ENCODE results near the gene TIGD7.
"Not testable (repeated sequence)": the region's sequence is repeated elsewhere in the genome, so short reads cannot be mapped to it uniquely, and the experiment has no call there.

TIGD7 gene

GRCh38 chr16:3282103-3282729, 23.0 kb downstream of the TIGD7 start:
- FAIRE-seq = no peak

GRCh38 chr16:3281222-3281820, 23.9 kb downstream of the TIGD7 start:
- no peak for FAIRE-seq

DNA sequence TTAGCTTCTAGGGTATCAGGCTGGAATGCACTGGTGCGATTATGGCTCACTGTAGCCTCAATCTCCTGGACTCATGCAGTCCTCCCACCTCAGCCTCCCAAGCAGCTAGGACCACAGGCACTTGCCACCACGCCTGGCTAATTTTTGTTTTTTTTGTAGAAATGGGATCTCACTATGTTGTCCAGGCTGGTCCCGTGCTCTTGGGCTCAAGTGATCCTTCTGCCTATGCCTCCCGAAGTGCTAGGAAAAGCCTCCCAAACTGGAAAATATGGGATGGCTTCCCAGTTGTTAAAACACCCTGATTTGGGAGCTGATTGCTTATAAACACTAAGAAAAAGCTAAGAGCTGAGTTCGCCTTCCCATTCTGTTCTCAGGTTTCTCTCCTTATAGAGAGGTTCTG, 28.6 kb downstream of the TIGD7 start:
- no peak for FAIRE-seq

GRCh38 chr16:3274947-3275346, 30.3 kb downstream of the TIGD7 start:
- FAIRE-seq = no peak

- no peak for FAIRE-seq
Measured at GRCh38 chr16:3274490-3274889, 30.7 kb downstream of the TIGD7 start.

DNA sequence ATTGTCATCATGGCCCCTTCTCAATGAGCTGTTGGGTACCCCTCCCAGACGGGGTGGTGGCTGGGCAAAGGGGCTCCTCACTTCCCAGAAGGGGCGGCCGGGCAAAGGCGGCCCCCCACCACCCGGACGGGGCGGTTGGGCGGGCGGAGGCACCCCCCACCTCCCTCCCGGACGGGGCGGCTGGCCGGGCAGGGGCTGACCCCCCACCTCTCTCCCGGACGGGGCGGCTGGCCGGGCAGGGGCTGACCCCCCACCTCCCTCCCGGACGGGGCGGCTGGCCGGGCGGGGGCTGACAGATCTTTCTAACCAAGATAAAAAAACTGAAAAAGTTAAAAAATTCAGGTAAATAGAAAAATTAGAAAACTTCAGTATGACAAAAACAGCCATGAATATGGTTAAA, 33.9 kb downstream of the TIGD7 start:
- not testable (repeated sequence) for FAIRE-seq

GRCh38 chr16:3270718-3271117, 34.5 kb downstream of the TIGD7 start:
- FAIRE-seq = not testable (repeated sequence)

DNA sequence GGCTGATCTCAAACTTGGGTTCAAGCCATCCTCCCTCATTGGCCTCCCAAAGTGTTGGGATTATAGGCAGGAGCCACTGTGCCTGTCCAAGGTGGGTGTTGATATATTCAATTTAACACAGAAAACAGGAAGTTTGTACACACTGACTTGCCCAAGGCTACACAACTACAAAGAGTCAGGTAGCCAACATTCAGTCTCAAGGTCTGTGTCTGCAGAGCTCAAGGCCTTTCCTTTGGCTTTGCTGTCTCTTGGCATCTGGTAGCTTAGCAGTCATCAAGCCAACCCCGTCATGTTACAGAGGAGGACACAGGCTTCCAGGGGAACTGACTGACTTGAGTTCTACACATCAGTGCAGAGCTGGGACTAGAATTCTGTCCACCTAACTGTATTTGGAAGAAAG, 36.9 kb downstream of the TIGD7 start:
- FAIRE-seq = no peak

DNA sequence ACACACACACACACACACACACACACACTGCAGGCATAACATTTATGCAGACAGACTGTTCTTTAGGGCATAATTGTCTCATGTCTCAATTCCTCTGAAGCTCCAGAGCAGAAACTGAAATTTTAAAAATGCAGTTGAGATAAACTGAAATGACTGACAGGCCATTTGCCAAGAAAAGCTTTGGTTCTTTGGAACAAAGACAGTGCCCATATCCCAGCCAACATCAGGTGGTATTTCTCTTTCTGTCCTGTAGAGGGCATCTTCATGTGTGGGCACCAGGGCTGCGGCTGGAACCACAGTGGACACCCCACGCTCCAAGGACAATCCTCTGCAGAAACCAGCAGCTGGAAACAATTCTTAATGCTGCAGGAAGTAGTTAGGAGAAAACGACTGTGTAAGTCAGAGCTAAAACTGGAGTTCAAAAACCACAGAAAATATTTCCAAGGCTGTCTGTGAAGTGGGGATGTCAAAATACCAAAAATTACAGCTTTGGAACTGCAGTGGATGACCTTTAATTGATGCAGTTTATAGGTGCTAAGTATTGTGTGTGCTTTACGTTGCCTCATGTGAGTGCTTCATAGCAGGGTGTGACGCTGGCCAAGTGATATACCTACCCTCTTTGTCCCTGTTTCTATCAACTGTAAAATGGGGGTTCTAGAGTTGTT, 38.2 kb downstream of the TIGD7 start:
- no peak for FAIRE-seq

DNA sequence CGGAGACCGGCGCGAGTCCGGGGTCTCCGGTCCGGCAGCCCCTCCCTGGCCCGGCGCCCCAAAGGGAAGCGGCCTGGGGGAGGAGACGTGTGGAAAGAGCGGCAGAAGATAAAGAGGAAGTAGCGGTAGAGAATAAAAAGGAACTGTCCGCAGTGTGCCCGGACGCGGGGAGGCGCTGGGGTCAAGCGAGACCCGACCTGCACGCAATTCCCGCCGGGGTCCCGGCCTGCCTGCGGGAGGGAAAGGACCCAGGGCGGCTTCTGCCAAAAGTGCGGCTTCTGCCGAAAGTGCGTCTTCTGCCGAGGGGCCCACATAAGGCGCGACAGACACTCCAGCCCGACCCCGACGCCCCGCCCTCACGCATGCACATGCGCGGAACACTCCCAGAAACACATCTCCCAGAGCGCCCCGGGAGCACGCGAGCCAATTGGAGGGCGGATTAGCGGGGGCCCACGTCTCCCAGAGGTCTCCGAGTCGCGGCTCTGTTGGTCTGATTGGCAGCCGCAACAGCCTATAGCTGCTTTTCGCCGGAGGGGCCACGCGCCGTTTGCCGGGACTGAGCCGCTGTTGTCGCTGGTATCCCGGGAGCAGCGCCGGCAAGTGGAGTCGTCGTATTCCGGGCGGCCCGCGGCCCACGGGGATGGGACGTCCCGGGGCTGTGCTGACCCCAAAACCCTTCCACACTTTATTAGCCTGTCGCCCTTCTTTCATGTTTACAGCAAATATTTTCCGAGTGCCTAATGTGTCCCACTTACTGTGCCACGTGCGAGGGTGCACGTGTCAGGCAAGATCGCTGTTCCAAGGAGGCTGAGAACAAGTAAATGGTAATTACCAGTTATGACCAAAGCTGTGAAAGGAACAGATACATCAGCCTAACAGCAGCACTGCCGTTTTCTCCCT, 40.8 kb downstream of the TIGD7 start:
- FAIRE-seq = peak; percentile 62

DNA sequence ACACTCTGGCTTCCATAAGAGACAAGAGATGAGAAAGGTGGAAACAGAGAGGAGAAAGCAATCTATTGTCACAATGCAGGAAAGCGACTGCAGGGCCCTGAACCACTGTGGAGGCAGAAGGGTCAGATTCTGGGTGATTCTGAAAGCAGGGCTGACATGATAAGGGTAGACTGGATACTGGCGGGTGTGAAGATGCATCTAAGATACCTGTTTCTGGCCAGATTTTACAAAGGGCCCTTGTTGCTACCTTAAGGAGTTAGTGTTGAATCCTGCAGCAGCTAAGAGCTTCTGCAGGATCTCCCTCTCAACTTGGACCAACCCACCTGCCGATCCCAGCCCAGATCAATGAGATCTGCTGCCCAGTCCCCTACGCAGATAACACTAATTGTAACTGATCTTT, 42.7 kb downstream of the TIGD7 start:
- FAIRE-seq = no peak

GRCh38 chr16:3259836-3260235, 45.4 kb downstream of the TIGD7 start:
- no peak for FAIRE-seq

DNA sequence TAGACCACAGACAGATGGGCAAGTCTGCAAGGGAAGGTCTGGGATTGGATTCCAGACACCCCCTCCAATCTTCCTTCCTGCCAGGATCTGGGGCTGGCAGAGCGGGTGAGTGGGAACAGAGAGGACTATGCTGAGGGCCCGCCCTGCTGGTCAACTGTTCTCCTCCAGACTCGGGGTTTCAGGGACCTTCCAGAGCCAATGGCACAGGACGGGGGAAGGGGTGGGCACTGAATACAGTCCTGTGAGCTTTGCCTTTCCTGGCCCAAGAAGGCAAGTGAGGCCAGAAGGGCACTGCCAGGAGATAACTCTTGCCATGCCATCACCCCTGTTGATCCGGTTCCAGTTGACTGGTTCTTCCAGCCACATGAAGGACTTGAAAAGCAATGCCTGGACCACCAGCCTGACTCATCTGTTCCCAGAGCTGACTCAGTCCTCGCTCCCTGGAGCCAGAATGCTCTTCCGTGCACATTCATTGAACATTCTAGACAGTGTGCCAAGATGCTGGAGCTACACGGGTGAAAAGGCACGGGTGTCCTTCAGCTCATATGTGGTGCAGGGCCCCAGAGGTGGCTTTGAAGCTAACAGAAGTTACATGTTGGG, 48.3 kb downstream of the TIGD7 start:
- no peak for FAIRE-seq

GRCh38 chr16:3256146-3256865, 48.9 kb downstream of the TIGD7 start, which contains the start of gene MEFV:
MEFV (minus strand) TSS chr16:3256633; CDS start chr16:3256587, 46 bp downstream.
- FAIRE-seq = no peak

- FAIRE-seq = no peak
Measured at GRCh38 chr16:3254309-3254708, 50.9 kb downstream of the TIGD7 start.

DNA sequence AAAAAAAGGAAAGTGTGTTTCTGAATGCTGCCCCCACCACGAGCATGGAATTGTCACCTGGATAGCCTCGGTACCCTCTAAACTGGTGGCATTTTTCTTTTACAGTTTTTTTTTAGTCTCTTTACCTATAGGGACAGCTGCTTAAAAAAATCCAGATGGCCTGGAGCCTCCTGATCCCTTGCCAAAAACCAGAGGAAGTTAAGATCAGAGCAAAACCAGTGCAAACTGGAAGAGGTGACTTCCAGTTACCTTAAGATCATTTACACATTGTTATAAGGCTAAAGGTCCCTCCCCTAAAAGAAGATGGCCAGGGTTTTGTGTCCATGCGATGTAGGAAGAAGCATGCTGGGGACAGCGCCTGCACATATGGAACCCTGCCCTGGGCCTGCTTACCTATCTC, 52.3 kb downstream of the TIGD7 start:
- no peak for FAIRE-seq

DNA sequence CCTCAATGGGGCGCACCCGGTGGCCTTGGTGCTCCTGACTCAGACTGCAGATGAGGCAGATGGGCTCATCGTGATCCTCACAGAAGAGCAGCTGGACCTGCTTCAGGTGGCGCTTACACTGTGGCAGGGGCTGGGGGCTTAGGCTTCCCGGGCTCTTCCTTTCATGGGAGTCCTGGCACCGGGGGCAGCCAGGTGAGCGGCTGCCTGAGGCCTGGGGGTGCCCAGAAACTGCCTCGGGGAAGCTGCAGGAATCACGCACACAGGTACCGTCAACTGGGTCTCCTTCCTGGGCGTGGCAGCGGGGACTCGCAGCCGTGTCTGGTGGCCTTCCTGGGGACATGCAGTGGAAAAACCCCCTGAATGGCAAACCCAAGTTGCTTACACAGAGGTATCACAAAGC, 55.8 kb downstream of the TIGD7 start:
- FAIRE-seq = no peak

DNA sequence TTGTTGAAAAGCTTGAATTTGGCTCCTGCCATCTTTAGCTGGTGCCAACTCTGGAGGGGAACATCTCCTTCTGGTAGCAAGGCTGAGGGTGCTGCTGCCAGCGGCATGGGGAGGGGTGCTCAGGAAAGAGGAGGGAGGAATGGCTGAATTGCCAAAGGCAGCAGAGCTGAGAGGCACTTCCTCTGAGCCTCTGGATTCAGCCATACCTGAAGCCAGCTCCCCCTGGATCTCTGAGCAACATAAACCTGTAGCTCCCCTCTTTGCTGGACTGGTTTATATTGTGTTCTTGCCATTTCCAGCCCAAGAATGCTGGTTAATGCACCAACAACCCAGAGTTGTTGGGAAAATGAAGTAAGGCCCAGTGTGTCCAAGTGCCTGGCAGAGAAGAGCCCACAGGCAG, 56.2 kb downstream of the TIGD7 start:
- FAIRE-seq = no peak

Measured in TTC549 (cell line).